ENCODE results near the gene MGRN1.
A peak's percentile ranks its signal among the peaks of the same experiment; 100 is the strongest.

MGRN1 gene

DNA sequence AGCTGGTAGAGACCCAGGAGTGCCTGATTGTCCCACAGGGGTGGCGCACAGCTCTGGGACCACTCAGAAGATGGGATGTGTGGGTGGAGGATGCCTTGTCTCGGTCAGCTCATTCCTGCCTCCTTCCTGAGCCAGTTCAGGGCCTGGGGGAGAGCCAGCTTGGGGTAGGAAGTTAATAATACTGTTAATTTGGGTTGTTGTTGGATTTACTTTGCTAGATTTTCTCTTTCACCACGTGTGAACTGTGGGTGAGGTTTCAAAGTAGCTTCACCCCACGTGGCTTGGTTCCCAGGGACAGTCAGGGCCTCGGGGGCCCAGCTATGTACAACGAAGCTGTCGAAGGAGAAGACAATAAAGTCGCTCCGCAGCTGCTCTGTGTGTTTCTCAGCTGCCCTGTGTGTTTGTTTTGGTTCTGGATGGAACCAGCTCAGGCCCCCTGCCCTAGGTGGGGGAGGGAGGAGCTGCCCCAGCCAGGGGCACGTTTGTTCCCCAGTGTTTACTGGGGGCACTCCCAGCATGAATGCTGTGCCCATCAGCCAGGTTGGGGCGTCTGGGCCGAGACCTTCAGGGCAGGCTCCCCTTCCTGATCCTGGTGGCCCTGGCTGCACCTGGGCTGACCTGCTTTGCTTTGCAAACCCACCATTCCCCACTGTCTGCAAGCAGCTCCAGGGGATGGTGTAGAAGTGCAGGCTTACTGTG is 71.0 kb downstream of the MGRN1 start:
- FAIRE-seq (no peak), DNase-seq (ENCODE audit: insufficient read length, low spot score) (no peak)
- TF ChIP-seq POLR2A (IDR thresholded peaks at IDR 0.05; ENCODE audit: low read depth, low read length) (peak; percentile 34; the same call in 1 of the 2 replicates), PAX5 (IDR thresholded peaks at IDR 0.05; ENCODE audit: insufficient read depth, low read length, severe bottlenecking) (no peak)

DNA sequence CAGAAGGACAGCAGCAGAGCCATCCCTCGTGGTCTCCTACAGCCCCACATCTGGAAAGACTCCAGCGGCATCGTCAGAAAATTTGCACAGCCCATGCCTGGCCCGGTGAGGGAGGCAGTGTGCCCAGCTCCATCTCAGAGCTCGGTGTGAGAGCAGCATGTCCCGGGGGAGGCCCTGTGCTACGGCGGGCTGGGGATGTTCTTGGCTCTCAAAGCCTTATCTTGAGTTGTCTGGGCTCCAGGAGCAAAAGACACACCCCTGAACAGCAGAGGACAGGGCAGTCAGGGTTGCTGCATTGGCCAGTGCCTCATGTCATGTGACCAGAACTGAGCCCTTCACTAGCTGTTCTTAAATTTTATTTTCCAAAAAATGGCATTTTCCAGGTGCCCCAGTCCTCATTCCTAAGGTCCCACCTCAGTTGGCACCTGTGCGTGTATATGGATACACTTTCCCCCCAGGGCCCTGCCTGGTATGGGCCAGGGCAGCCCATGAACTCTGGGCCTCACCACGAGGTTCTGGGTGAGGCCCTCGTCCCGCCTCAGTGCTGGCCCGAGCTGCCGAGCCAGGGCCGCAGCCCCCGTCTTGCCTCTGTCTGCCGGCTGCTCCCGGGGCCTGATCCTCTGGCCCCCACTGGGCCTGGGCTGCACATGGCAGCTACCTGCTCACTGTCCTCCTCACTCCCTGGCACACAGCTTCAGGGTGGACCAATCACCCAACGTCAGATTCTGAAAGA is 71.7 kb downstream of the MGRN1 start:
- TF ChIP-seq POU2F2 (IDR thresholded peaks at IDR 0.05; ENCODE audit: low read depth, low read length) = no peak
- TF ChIP-seq POLR2A (IDR thresholded peaks at IDR 0.05; ENCODE audit: low read depth, low read length) = no peak
- TF ChIP-seq PAX5 (IDR thresholded peaks at IDR 0.05; ENCODE audit: insufficient read depth, low read length, severe bottlenecking) = no peak
- no peak for TF ChIP-seq SPI1 (IDR thresholded peaks at IDR 0.05; ENCODE audit: low read depth, low read length)
- no peak for TF ChIP-seq TAF1 (IDR thresholded peaks at IDR 0.05; ENCODE audit: low read depth, low read length)
- TF ChIP-seq POLR2AphosphoS5 (IDR thresholded peaks at IDR 0.05; ENCODE audit: low read depth, low read length) = no peak
- DNase-seq (ENCODE audit: insufficient read length, low spot score) = no peak
- FAIRE-seq = no peak

DNA sequence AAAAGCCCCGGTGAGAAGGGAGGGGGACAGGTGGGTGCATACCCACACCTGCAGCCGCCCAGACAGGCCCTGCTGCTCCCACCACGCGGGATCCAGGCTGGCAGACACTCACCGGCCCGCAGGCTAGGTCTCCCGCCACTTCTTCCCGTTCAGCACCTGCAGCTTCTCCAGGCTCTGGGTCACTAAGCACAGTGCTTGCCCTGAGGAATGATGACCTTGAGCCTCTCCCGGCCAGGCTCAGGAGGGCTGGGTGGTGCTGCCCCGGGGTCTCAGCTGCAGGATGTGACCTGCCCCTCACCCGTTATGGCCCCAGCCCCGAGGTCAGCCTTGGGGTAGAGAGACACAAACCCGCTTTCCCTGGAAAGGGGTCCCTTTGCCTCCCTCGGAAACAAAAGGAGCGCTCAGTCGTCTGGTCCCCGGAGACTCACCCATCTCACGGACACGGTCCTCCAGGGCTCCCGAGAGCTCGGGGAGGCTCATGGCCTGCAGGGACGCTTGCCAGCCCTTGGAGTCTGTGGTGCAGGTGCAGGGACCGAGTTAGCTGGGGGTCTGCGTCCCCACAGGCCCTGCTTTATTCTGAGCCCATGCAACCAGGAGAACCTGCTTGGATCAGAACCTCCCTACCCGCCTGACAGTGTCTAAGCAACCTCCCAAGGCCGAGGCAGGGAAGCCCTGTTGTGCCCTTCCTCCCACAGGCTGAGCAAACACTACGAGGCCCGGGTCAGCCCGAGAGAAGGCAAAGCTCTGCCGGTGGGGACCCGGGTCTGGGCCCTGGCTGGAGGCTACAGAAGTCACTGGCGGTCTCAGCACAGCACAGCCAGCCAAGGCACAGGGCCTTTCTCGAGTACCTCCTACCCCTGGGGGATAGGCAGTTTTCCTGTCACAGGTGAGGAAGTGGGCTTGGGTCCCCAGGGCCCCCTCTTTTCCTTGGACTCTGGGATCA is 72.5 kb downstream of the MGRN1 start:
- FAIRE-seq (no peak), DNase-seq (ENCODE audit: insufficient read length, low spot score) (peak; percentile 6)
- TF ChIP-seq POLR2A (IDR thresholded peaks at IDR 0.05; ENCODE audit: low read depth, low read length) (no peak; the same call in 1 of the 2 replicates), PAX5 (IDR thresholded peaks at IDR 0.05; ENCODE audit: insufficient read depth, low read length, severe bottlenecking) (no peak), TAF1 (IDR thresholded peaks at IDR 0.05; ENCODE audit: low read depth, low read length) (no peak), POLR2AphosphoS5 (IDR thresholded peaks at IDR 0.05; ENCODE audit: low read depth, low read length) (peak; percentile 51), SPI1 (IDR thresholded peaks at IDR 0.05; ENCODE audit: low read depth, low read length) (no peak), POU2F2 (IDR thresholded peaks at IDR 0.05; ENCODE audit: low read depth, low read length) (no peak)

DNA sequence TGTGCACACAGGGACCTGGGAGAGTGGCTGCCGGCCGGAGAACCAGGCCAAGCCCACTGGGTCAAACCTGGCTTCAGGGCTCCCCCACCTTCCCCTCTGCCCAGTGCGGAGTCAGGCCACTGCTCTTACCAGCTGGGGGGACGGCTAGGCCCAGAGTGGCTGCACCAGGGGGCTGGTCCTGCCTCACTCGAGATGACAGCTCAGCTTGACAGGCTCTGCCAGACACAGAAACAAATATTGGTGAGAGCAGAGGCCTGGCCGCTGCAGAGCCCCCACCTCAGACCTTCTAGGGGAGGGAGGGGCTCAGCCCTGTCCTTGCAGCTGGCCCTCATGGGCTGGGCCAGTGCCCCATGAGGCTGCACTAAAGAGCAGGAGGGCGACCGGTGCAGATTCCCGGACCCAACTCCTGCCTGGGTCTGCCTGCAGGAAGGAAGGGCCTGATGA is 73.2 kb downstream of the MGRN1 start:
- no peak for FAIRE-seq
- TF ChIP-seq POLR2AphosphoS5 (IDR thresholded peaks at IDR 0.05; ENCODE audit: low read depth, low read length) (no peak), SPI1 (IDR thresholded peaks at IDR 0.05; ENCODE audit: low read depth, low read length) (no peak), POU2F2 (IDR thresholded peaks at IDR 0.05; ENCODE audit: low read depth, low read length) (no peak)

GRCh38 chr16:4698321-4699045 is 73.9 kb downstream of the MGRN1 start:
- TF ChIP-seq TAF1 (IDR thresholded peaks at IDR 0.05; ENCODE audit: low read depth, low read length) (no peak), POU2F2 (IDR thresholded peaks at IDR 0.05; ENCODE audit: low read depth, low read length) (no peak), POLR2AphosphoS5 (IDR thresholded peaks at IDR 0.05; ENCODE audit: low read depth, low read length) (no peak), SPI1 (IDR thresholded peaks at IDR 0.05; ENCODE audit: low read depth, low read length) (no peak), POLR2A (IDR thresholded peaks at IDR 0.05; ENCODE audit: low read depth, low read length) (no peak), PAX5 (IDR thresholded peaks at IDR 0.05; ENCODE audit: insufficient read depth, low read length, severe bottlenecking) (no peak)
- peak; percentile 18 for DNase-seq (ENCODE audit: insufficient read length, low spot score)
- FAIRE-seq = no peak

More for the DNA sequence above, 73.2 kb downstream of the MGRN1 start:
- peak; percentile 7 for DNase-seq (ENCODE audit: insufficient read length, low spot score)

GRCh38 chr16:4699046-4699556 is 74.5 kb downstream of the MGRN1 start:
- TF ChIP-seq POLR2AphosphoS5 (IDR thresholded peaks at IDR 0.05; ENCODE audit: low read depth, low read length) (no peak), POLR2A (IDR thresholded peaks at IDR 0.05; ENCODE audit: low read depth, low read length) (peak; percentile 51), TAF1 (IDR thresholded peaks at IDR 0.05; ENCODE audit: low read depth, low read length) (no peak), POU2F2 (IDR thresholded peaks at IDR 0.05; ENCODE audit: low read depth, low read length) (no peak)
- FAIRE-seq = no peak
- DNase-seq (ENCODE audit: insufficient read length, low spot score) = no peak

- FAIRE-seq (no peak), DNase-seq (ENCODE audit: insufficient read length, low spot score) (no peak)
Observed at GRCh38 chr16:4700380-4700996, 75.9 kb downstream of the MGRN1 start.

GRCh38 chr16:4700997-4701743 is 76.5 kb downstream of the MGRN1 start:
- DNase-seq (ENCODE audit: insufficient read length, low spot score) = no peak
- TF ChIP-seq POLR2AphosphoS5 (IDR thresholded peaks at IDR 0.05; ENCODE audit: low read depth, low read length) (no peak), PAX5 (IDR thresholded peaks at IDR 0.05; ENCODE audit: insufficient read depth, low read length, severe bottlenecking) (no peak), POLR2A (IDR thresholded peaks at IDR 0.05; ENCODE audit: low read depth, low read length) (no peak), TAF1 (IDR thresholded peaks at IDR 0.05; ENCODE audit: low read depth, low read length) (no peak), SPI1 (IDR thresholded peaks at IDR 0.05; ENCODE audit: low read depth, low read length) (no peak), POU2F2 (IDR thresholded peaks at IDR 0.05; ENCODE audit: low read depth, low read length) (no peak)
- FAIRE-seq = no peak

More at GRCh38 chr16:4700380-4700996, 75.9 kb downstream of the MGRN1 start:
- TF ChIP-seq POLR2A (IDR thresholded peaks at IDR 0.05; ENCODE audit: low read depth, low read length) (no peak), TAF1 (IDR thresholded peaks at IDR 0.05; ENCODE audit: low read depth, low read length) (no peak), POU2F2 (IDR thresholded peaks at IDR 0.05; ENCODE audit: low read depth, low read length) (no peak), SPI1 (IDR thresholded peaks at IDR 0.05; ENCODE audit: low read depth, low read length) (no peak), PAX5 (IDR thresholded peaks at IDR 0.05; ENCODE audit: insufficient read depth, low read length, severe bottlenecking) (no peak), POLR2AphosphoS5 (IDR thresholded peaks at IDR 0.05; ENCODE audit: low read depth, low read length) (no peak)
